Stomach (tissue), 4 donors: Measurements from ENCODE around the gene PTBP3.

Experiments used
- EP300 ChIP-seq: sonication (generic); formaldehyde crosslinking; IDR thresholded peaks from one replicate; pipeline ENCODE4 v1.6.1; 2017; ENCODE audit warnings: antibody characterized with exemption
- POLR2A ChIP-seq, 4 donors: fragments of 450-650 bp; IDR thresholded peaks; one replicate each; pipeline ENCODE4 v1.6.1; 2016; ENCODE audit warnings: antibody characterized with exemption in 4 of 4, control low read depth in 2 of 4, mild to moderate bottlenecking in 1 of 4, moderate library complexity in 1 of 4
- TF ChIP-seq, protein P1 (sequence below), 7 experiments: fragments of 450-650 bp in 4 of 7; fragments of 200-600 bp in 3 of 7; sonication (generic) in 3 of 7; IDR thresholded peaks; one replicate each; pipeline ENCODE4 v1.5.1; 2016 to 2019; ENCODE audit warnings: antibody characterized with exemption in 7 of 7, control low read depth in 2 of 7, mild to moderate bottlenecking in 1 of 7

GRCh38 chr9:112322701-112323377 lies 10.6 kb downstream of the PTBP3 start:
- TF ChIP-seq EP300: no peak
- TF ChIP-seq, protein P1, sequence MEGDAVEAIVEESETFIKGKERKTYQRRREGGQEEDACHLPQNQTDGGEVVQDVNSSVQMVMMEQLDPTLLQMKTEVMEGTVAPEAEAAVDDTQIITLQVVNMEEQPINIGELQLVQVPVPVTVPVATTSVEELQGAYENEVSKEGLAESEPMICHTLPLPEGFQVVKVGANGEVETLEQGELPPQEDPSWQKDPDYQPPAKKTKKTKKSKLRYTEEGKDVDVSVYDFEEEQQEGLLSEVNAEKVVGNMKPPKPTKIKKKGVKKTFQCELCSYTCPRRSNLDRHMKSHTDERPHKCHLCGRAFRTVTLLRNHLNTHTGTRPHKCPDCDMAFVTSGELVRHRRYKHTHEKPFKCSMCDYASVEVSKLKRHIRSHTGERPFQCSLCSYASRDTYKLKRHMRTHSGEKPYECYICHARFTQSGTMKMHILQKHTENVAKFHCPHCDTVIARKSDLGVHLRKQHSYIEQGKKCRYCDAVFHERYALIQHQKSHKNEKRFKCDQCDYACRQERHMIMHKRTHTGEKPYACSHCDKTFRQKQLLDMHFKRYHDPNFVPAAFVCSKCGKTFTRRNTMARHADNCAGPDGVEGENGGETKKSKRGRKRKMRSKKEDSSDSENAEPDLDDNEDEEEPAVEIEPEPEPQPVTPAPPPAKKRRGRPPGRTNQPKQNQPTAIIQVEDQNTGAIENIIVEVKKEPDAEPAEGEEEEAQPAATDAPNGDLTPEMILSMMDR (IDR thresholded peaks at IDR 0.05): no peak
- no peak for TF ChIP-seq POLR2A (IDR thresholded peaks at IDR 0.05)
